ENCODE results near the gene ZNF12.

DNA sequence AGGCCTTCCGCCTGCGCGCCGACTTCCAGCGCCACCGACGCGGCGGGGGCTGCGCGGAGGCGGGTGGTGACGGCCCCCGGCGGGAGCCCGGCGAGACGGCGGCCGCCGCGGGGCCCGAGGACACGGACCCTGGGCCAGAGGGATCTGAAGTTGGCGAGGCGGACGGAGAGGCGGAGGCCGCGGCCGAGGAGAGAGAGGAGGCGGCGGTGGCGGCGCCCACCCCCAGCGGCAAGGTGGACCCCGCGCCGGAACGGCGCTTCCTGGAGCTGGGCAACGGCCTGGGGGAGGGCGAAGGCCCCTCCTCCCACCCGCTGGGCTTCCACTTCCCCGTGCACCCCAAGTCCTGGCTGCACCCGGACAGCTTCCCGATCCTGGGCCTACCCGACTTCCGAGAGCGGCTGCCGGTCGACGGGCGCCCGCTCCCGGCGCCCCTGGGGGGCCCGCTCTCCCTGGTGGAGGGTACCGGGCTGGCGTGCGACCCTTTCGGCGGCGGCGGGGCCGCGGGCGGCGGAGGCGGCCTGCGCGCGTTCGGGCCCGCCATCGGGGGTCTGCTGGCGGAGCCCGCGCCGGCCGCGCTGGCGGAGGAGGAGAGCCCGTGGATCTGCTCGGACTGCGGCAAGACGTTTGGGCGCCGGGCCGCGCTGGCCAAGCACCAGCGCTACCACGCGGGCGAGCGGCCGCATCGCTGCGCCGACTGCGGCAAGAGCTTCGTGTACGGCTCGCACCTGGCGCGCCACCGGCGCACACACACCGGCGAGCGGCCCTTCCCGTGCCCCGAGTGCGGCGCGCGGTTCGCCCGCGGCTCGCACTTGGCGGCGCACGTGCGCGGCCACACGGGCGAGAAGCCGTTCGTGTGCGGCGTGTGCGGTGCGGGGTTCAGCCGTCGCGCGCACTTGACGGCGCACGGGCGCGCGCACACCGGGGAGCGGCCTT, 53.4 kb downstream of the ZNF12 start:
- TF ChIP-seq, protein P1, sequence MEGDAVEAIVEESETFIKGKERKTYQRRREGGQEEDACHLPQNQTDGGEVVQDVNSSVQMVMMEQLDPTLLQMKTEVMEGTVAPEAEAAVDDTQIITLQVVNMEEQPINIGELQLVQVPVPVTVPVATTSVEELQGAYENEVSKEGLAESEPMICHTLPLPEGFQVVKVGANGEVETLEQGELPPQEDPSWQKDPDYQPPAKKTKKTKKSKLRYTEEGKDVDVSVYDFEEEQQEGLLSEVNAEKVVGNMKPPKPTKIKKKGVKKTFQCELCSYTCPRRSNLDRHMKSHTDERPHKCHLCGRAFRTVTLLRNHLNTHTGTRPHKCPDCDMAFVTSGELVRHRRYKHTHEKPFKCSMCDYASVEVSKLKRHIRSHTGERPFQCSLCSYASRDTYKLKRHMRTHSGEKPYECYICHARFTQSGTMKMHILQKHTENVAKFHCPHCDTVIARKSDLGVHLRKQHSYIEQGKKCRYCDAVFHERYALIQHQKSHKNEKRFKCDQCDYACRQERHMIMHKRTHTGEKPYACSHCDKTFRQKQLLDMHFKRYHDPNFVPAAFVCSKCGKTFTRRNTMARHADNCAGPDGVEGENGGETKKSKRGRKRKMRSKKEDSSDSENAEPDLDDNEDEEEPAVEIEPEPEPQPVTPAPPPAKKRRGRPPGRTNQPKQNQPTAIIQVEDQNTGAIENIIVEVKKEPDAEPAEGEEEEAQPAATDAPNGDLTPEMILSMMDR (conservative IDR thresholded peaks at IDR 0.05; ENCODE audit: low read depth, low read length) = no peak
- TF ChIP-seq EZH2phosphoT487 (IDR thresholded peaks at IDR 0.05; ENCODE audit: borderline replicate concordance, low read length) (no peak), EZH2 (IDR thresholded peaks at IDR 0.05; ENCODE audit: low read length, unreplicated experiment) (no peak)
